ENCODE data around the gene GLIS1. TPM values are rescaled to one million over a fixed set of nuclear protein-coding genes. Genes with fewer than 3 reads are reported as not detected.

Gene GLIS1
- total and polyA plus RNA-seq, 8 donors: 0.20 to 4.8 (median 0.55) TPM; not detected in 1

- Histone ChIP-seq H3K4me3 (no peak overlapping the region), H3K27ac (no peak overlapping the region), H3K9me3 (no peaks in the 10 kb centered on the region), H3K27me3 (no peaks in the 10 kb centered on the region), H3K36me3 (no peaks in the 10 kb centered on the region), H3K4me1 (peaks cover 0 to 5% (median 0%) of the 10 kb centered on the region in 4 donors)
- peak in 1 of 2 donors; percentile 11 for DNase-seq
- no peak for TF ChIP-seq EP300 (IDR thresholded peaks at IDR 0.05)
- no peak for TF ChIP-seq POLR2AphosphoS5 (IDR thresholded peaks at IDR 0.05)
- TF ChIP-seq POLR2A (IDR thresholded peaks at IDR 0.05): no peak
- TF ChIP-seq CTCF (IDR thresholded peaks at IDR 0.05): no peak
- WGBS, 5 donors: 82 to 92% (median 90%) methylated on average over 4 of the region's 4 CpGs
- intact Hi-C loops (cut with DNase I; ENCODE audit: low total_unique reads): no loop called here
Measured at GRCh38 chr1:53617851-53618499, 121.0 kb downstream of the GLIS1 start.

GRCh38 chr1:53617382-53617781 is 121.6 kb downstream of the GLIS1 start:
- DNase-seq: peak in 1 of 2 donors; percentile 24
- H3K27me3 ChIP-seq: no peaks in the 10 kb centered on the region
- H3K4me1 ChIP-seq: peaks cover 0 to 5% (median 0%) of the 10 kb centered on the region in 4 donors
- H3K27ac ChIP-seq: peak overlapping the region in 1 of 5 donors; percentile 18
- TF ChIP-seq POLR2AphosphoS5 (IDR thresholded peaks at IDR 0.05): peak in 1 of 3 donors; percentile 9
- no peak for TF ChIP-seq POLR2A (IDR thresholded peaks at IDR 0.05)
- no peak overlapping the region for H3K4me3 ChIP-seq
- 82 to 91% (median 89%) methylated on average over 7 of the region's 7 CpGs for WGBS, 5 donors
- intact Hi-C loops (cut with DNase I; ENCODE audit: low total_unique reads): no loop called here
- H3K36me3 ChIP-seq: no peaks in the 10 kb centered on the region
- no peaks in the 10 kb centered on the region for H3K9me3 ChIP-seq

GRCh38 chr1:53616927-53617326 is 122.0 kb downstream of the GLIS1 start:
- Histone ChIP-seq H3K27me3 (no peaks in the 10 kb centered on the region), H3K4me3 (no peak overlapping the region), H3K36me3 (no peaks in the 10 kb centered on the region), H3K4me1 (peaks cover 0 to 5% (median 0%) of the 10 kb centered on the region in 4 donors), H3K27ac (peak overlapping the region in 1 of 5 donors; percentile 18), H3K9me3 (peaks cover 0 to under 1% (median 0%) of the 10 kb centered on the region in 4 donors)
- intact Hi-C loops (cut with DNase I; ENCODE audit: low total_unique reads): no loop called here
- TF ChIP-seq POLR2AphosphoS5 (IDR thresholded peaks at IDR 0.05) (no peak), EP300 (IDR thresholded peaks at IDR 0.05) (no peak), CTCF (IDR thresholded peaks at IDR 0.05) (no peak), POLR2A (IDR thresholded peaks at IDR 0.05) (no peak)
- DNase-seq: peak in 1 of 2 donors; percentile 16
- 89 to 100% (median 91%) methylated on average over 2 of the region's 2 CpGs for WGBS, 5 donors

- no peak overlapping the region for H3K4me3 ChIP-seq
- intact Hi-C loops (cut with DNase I; ENCODE audit: low total_unique reads): no loop called here
- H3K27me3 ChIP-seq: no peaks in the 10 kb centered on the region
- H3K36me3 ChIP-seq: no peaks in the 10 kb centered on the region
- DNase-seq: peak in 1 of 2 donors; percentile 9
- H3K27ac ChIP-seq: no peak overlapping the region
- 80 to 91% (median 83%) methylated on average over 5 of the region's 5 CpGs for WGBS, 5 donors
- H3K4me1 ChIP-seq: peaks cover 0 to 5% (median 0%) of the 10 kb centered on the region in 4 donors
- TF ChIP-seq POLR2AphosphoS5 (IDR thresholded peaks at IDR 0.05) (no peak), POLR2A (IDR thresholded peaks at IDR 0.05) (no peak), EP300 (IDR thresholded peaks at IDR 0.05) (no peak), CTCF (IDR thresholded peaks at IDR 0.05) (no peak)
- H3K9me3 ChIP-seq: peaks cover 0 to 4% (median under 1%) of the 10 kb centered on the region in 4 donors
Measured at GRCh38 chr1:53616511-53616910, 122.5 kb downstream of the GLIS1 start.

GRCh38 chr1:53615101-53615500 is 123.9 kb downstream of the GLIS1 start:
- peak in 1 of 2 donors; percentile 7 for DNase-seq
- no peaks in the 10 kb centered on the region for H3K27me3 ChIP-seq
- H3K4me1 ChIP-seq: no peaks in the 10 kb centered on the region
- TF ChIP-seq POLR2A (IDR thresholded peaks at IDR 0.05): no peak
- no peak for TF ChIP-seq CTCF (IDR thresholded peaks at IDR 0.05)
- no peak for TF ChIP-seq POLR2AphosphoS5 (IDR thresholded peaks at IDR 0.05)
- no peak for TF ChIP-seq EP300 (IDR thresholded peaks at IDR 0.05)
- H3K36me3 ChIP-seq: no peaks in the 10 kb centered on the region
- 58 to 77% (median 74%) methylated on average over 4 of the region's 4 CpGs for WGBS, 5 donors
- no peak overlapping the region for H3K4me3 ChIP-seq
- H3K9me3 ChIP-seq: peaks cover 4 to 17% (median 15%) of the 10 kb centered on the region in 4 donors
- intact Hi-C loops (cut with DNase I; ENCODE audit: low total_unique reads): no loop called here
- no peak overlapping the region for H3K27ac ChIP-seq

Measured in stomach (tissue), 9 donors.